CD4-positive, alpha-beta T cell (primary cell): ENCODE data around the gene SEC24B. TPM values are rescaled to one million over a fixed set of nuclear protein-coding genes. Genes with fewer than 3 reads are reported as not detected.

Experiments used
- ATAC-seq: fragments of 200-7000 bp; cut with Tn5 transposase; one replicate; pipeline ENCODE4 v1.10.0; 2022; ENCODE audit warnings: mild to moderate bottlenecking; ENCODE audit not compliant: poor library complexity
- CTCF ChIA-PET: fragments of 350-600 bp; sonication (Branson Sonifier 250); formaldehyde crosslinking; loops from one replicate; lab custom pipeline; 2021; ENCODE audit warnings: antibody characterized with exemption, inconsistent platforms; lab: Charles Lee
- POLR2A ChIA-PET: fragments of 350-600 bp; sonication (Branson Sonifier 250); formaldehyde crosslinking; loops from one replicate; lab custom pipeline; 2021; ENCODE audit warnings: antibody characterized with exemption, inconsistent platforms; lab: Charles Lee
- DNase-seq, 14 experiments: peaks; one replicate each; pipeline ENCODE4 v3.0.0-alpha.2; 2013 to 2020; ENCODE audit warnings: mixed read lengths in 2 of 14
- H3K27ac ChIP-seq, 2 donors: one replicate each; pipeline versions ENCODE4 v1.5.1 to v1.7.0; 2013; ENCODE audit warnings: low read length in 2 of 2, low read depth in 1 of 2, mild to moderate bottlenecking in 1 of 2
- H3K27me3 ChIP-seq, 2 experiments: 1 replicate in 1 of 2; 2 replicates in 1 of 2; pipeline versions ENCODE4 v1.6.1 to v1.7.0; 2013; ENCODE audit warnings: low read length in 2 of 2, control low read depth in 1 of 2, mild to moderate bottlenecking in 1 of 2, moderate library complexity in 1 of 2; ENCODE audit not compliant: insufficient read depth in 2 of 2, control insufficient read depth in 1 of 2
- H3K36me3 ChIP-seq: one replicate; pipeline ENCODE4 v1.6.1; 2013; ENCODE audit warnings: low read length, control low read depth; ENCODE audit not compliant: insufficient read depth
- H3K4me1 ChIP-seq: one replicate; pipeline ENCODE4 v1.6.1; 2013; ENCODE audit warnings: low read length, control low read depth; ENCODE audit not compliant: insufficient read depth
- H3K4me3 ChIP-seq: one replicate; pipeline ENCODE4 v1.5.1; 2013; ENCODE audit warnings: mild to moderate bottlenecking, low read length, moderate library complexity
- H3K9me3 ChIP-seq, 2 experiments: 1 replicate in 1 of 2; 2 replicates in 1 of 2; pipeline versions ENCODE4 v1.6.1 to v1.7.0; 2013; ENCODE audit warnings: low read length in 2 of 2, mild to moderate bottlenecking in 2 of 2, control low read depth in 1 of 2, moderate library complexity in 1 of 2; ENCODE audit not compliant: control insufficient read depth in 1 of 2, insufficient read depth in 1 of 2
- H3K27ac Mint-ChIP-seq: one replicate; pipeline ENCODE4 v1.8.0; 2020; ENCODE audit warnings: mixed read lengths
- H3K27me3 Mint-ChIP-seq: one replicate; pipeline ENCODE4 v1.8.0; 2021; ENCODE audit warnings: mixed read lengths
- H3K36me3 Mint-ChIP-seq: one replicate; pipeline ENCODE4 v1.8.0; 2021; ENCODE audit warnings: low read depth, mixed read lengths
- H3K4me1 Mint-ChIP-seq: one replicate; pipeline ENCODE4 v1.8.0; 2021; ENCODE audit warnings: low read depth, mixed read lengths
- H3K4me3 Mint-ChIP-seq: one replicate; pipeline ENCODE4 v1.8.0; 2020; ENCODE audit warnings: mild to moderate bottlenecking, mixed read lengths
- H3K9me3 Mint-ChIP-seq: one replicate; pipeline ENCODE4 v1.8.0; 2020; ENCODE audit warnings: mixed read lengths
- CTCF ChIP-seq: fragments of 200-600 bp; IDR thresholded peaks from one replicate; pipeline ENCODE4 v1.8.0; 2022; ENCODE audit warnings: antibody characterized with exemption, mild to moderate bottlenecking
- intact Hi-C, 2 experiments: fragments of 100-400 bp; cut with DNase I in 1 of 2; cut with micrococcal nuclease in 1 of 2; formaldehyde crosslinking; loops; one replicate each; pipeline versions ENCODE4 v1.15.1 to v1.9.0; 2023 to 2025; cut with DNase I, micrococcal nuclease
- total RNA-seq, 174 experiments: library from RNA in 2 of 174; stranded (reverse) in 2 of 174; gene quantifications; one replicate each; pipeline ENCODE4 v1.2.3 and lab custom pipeline; 2021 to 2026

The SEC24B gene
- total RNA-seq, 2 experiments from 2014 or later: 41.5 to 45.9 TPM

- TF ChIP-seq CTCF: no peak
- H3K9me3 Mint-ChIP-seq: no peaks in the 10 kb centered on the region
These were observed 36.3 kb downstream of the SEC24B start for GRCh38 chr4:109469915-109470314.

GRCh38 chr4:109472343-109472761, 38.7 kb downstream of the SEC24B start:
- Mint-ChIP-seq H3K27me3 (no peaks in the 10 kb centered on the region), H3K9me3 (no peaks in the 10 kb centered on the region), H3K4me3 (no peak overlapping the region), H3K36me3 (peaks cover 83% of the 10 kb centered on the region), H3K4me1 (peaks cover 71% of the 10 kb centered on the region), H3K27ac (peak overlapping the region; percentile 2)
- CTCF ChIA-PET: interaction anchor here (1.5 kb wide), 1 partner anchor 39 kb away, joined by 7 read pairs; the partner anchor contains the start of gene SEC24B
- Histone ChIP-seq H3K36me3 (peaks cover 31% of the 10 kb centered on the region), H3K9me3 (no peaks in the 10 kb centered on the region), H3K4me3 (no peak overlapping the region), H3K4me1 (no peaks in the 10 kb centered on the region), H3K27me3 (no peaks in the 10 kb centered on the region), H3K27ac (no peak overlapping the region)
- intact Hi-C loops: no loop called here
- POLR2A ChIA-PET: no interaction called here
- TF ChIP-seq CTCF: no peak
- no peak for ATAC-seq
- no peak for DNase-seq

More at GRCh38 chr4:109469915-109470314, 36.3 kb downstream of the SEC24B start:
- intact Hi-C loops: no loop called here
- ATAC-seq: no peak
- Mint-ChIP-seq H3K36me3 (peaks cover 83% of the 10 kb centered on the region), H3K27me3 (no peaks in the 10 kb centered on the region), H3K4me1 (peaks cover 72% of the 10 kb centered on the region), H3K4me3 (no peak overlapping the region), H3K27ac (no peak overlapping the region)
- Histone ChIP-seq H3K9me3 (no peaks in the 10 kb centered on the region), H3K36me3 (peaks cover 39% of the 10 kb centered on the region), H3K4me1 (no peaks in the 10 kb centered on the region), H3K27ac (no peak overlapping the region), H3K27me3 (no peaks in the 10 kb centered on the region), H3K4me3 (no peak overlapping the region)
- ChIA-PET CTCF (interaction anchor here (0.9 kb wide), 1 partner anchor 9 kb away, joined by 3 read pairs; no protein-coding TSS in a partner anchor), POLR2A (interaction anchor here (1.2 kb wide), 1 partner anchor 212 kb away, joined by 3 read pairs; no protein-coding TSS in a partner anchor)
- DNase-seq: no peak

GRCh38 chr4:109473824-109474223, 40.2 kb downstream of the SEC24B start:
- intact Hi-C loops: no loop called here
- Histone ChIP-seq H3K4me3 (no peak overlapping the region), H3K9me3 (no peaks in the 10 kb centered on the region), H3K27ac (no peak overlapping the region), H3K4me1 (no peaks in the 10 kb centered on the region), H3K36me3 (peaks cover 24% of the 10 kb centered on the region), H3K27me3 (no peaks in the 10 kb centered on the region)
- no peaks in the 10 kb centered on the region for H3K27me3 Mint-ChIP-seq
- H3K4me3 Mint-ChIP-seq: no peak overlapping the region
- H3K27ac Mint-ChIP-seq: peak overlapping the region; percentile 12
- ATAC-seq (no peak), DNase-seq (no peak)
- no peak for TF ChIP-seq CTCF
- peaks cover 78% of the 10 kb centered on the region for H3K36me3 Mint-ChIP-seq
- no peaks in the 10 kb centered on the region for H3K9me3 Mint-ChIP-seq
- POLR2A ChIA-PET: no interaction called here
- CTCF ChIA-PET: no interaction called here
- peaks cover 65% of the 10 kb centered on the region for H3K4me1 Mint-ChIP-seq
